ENCODE data around the gene VTI1A.

VTI1A gene

DNA sequence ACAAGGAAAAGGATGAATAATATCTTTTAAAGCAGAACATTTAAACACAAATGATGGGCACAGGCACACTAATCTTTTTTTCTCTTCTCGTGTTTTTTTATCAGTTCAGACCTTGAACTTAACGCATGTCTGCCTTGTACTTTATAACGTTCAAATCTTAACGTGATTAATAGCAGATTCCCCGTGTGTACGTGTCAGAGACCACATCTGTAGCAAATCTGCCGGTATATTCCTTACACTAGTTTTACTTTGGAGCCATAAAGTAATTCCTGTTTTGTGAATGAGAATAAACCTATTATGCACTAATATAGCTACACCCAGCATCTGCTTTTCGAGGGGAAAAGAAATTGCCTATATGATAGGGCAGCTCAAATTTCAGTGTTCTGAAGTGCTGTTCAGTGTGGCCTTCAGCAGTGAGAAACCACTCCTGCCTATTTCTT is 337.0 kb downstream of the VTI1A start:
- no peak for DNase-seq (ENCODE audit: low read depth in 3 of 3)

DNA sequence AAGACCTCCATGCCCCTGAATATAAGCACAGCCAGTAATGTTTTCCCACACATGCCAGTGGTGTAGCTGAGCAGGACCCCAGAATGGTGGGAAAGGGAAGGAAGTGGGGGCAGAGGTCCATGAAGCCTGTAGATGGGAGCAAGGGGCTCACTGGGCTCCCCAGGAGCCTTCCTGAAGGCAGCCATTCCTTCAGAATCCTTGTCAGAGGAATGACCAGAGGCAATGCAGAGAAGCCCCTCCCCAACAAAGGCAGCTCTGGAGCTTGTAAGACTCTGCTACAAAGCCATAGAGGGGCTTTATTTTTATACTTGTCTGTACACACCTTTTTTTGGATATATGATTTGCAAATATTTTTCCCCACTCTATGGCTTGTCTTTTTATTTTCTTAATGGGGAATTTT is 338.1 kb downstream of the VTI1A start:
- no peak for DNase-seq (ENCODE audit: low read depth in 3 of 3)

DNA sequence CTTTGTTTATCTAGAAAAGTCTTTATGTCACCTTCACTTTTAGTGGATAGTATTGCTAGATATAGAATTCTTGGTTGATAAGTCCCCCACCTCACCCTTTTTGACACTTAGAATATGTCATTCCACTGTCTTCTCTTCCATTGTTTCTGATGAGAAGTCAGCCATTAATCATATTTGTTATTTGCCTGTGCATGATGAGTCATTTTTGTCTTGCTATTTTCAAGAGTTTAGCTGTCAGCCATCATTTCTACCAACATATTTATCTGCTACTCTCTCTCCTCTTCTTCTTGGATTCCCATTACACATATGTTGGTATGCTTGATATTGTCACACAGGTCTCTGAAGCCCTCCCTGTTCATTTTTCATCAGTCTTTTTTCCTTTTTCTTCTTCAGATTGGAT is 342.2 kb downstream of the VTI1A start:
- DNase-seq (ENCODE audit: low read depth in 3 of 3): no peak

DNA sequence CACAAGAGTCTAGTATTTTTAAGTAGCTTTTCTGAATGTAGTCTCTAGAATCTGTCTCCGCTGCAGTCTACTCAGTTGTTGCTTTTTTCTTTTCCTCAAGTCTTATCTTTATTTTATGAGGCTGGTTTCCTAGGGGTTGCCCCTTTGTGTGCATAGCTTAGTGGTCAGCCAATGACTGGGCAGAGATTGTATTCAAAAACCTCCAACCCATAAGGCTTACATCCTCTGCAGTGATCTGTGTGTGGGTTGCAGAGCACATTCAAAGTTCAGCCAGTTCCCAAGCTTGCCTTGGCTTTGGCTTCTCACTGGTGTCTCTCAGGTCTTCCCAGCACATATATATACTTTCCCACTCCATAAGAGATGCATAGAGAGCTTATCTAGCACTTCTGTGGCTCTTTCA is 343.0 kb downstream of the VTI1A start:
- no peak for DNase-seq (ENCODE audit: low read depth in 3 of 3)

DNA sequence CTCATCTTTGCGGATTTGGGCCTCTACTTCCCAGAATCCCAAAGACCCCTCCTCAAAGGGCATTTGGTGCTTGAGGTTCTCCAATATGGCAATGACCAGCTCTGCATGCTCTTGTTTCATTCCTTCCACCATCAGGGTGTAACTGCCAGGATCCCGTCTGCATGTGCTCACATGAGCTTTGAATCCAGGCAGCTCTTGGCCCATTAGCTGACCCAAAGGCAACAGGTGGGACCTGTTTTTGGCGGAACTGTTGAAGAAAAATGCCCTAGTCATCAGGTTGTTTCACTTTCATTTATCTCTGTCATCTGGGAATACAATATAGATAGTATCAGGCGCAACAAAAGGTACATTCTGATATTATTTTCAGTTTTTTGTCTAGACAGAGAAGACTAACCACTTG is 343.9 kb downstream of the VTI1A start:
- DNase-seq (ENCODE audit: low read depth in 3 of 3): no peak

DNA sequence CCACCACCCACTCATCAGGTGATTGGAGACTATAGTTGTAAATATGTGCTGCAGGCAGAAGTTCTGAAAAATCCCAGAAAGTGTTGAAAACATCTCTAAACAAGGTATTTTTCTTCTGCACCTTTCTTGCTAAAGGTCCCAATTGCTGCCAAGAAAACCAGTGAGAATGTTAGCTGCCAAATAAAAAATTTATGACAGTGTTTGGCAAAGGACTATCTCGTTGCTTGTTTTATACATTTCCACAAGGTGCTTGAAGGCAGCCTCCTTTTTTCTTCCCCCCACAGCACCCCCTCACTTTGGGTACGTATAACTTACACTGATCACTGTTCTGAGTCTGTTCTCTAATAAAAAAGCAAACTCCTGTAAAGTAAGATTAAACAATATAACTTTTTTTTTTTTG is 344.4 kb downstream of the VTI1A start:
- DNase-seq (ENCODE audit: low read depth in 3 of 3): no peak

DNA sequence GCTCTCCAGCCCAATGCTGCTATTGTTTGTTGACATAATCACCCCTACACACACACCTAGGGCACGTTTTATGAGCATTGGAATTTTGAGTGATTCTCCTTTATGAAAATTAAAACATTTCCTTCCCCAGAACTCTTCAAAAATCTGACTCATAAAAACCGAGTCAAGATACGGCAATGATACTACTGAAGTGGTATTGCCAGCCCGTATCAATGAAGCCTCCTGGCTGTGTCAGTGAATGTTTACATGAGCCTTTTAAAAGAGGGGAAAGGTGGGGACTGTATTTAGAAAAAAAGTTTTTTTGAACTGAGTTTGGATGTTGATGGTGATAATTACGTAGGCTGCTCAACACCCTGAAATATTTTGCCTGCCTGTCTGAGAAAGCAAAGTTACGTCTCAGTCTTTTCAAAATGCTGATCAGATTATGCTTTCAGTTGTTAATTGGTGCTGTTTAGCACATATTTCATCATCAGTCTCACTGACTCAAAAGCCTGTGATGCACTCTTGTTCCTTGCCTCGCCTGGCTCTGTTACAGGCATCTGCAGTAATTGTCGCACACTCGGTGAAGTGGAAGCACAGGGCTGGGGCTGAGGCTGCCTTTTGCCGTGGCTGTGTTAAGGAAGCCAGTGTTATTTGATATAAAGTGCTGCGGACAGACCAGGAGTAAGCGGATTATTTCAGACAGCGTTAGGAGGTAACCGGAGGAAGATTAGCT is 345.6 kb downstream of the VTI1A start:
- no peak for DNase-seq (ENCODE audit: low read depth in 3 of 3)

DNA sequence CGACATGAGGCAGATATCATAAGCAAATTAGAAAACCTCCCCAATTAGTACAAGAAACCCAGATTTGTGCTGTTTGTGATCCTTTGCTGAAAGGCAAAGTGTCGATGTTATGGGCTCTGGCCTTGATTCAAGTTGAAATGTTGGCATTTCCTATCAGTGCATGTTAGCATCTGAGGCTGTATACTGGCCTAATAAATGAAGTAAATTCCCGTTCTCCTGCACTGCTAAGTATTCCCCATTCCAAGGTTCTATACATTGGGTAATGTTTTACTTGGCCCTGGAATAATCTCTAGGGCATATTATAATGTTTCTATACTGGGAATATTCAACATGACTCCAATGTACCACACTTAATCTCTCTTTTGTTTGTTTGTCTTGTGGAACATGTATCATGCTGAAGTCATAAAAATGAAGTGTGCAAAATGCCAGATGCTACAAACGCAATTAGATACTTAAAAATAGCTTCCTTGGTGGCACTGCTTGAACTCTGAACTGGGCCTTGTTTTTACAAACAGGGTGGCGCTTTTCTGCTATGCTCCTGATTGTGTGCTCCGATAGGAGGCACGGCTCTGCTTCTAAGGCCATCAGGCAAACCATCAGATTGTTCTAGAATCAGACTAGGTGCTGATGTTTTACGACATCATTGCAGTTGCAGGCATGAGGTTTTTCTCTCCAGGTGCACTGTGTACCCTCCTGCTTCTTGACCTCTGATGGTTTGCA is 346.3 kb downstream of the VTI1A start:
- DNase-seq (ENCODE audit: low read depth in 3 of 3): no peak

DNA sequence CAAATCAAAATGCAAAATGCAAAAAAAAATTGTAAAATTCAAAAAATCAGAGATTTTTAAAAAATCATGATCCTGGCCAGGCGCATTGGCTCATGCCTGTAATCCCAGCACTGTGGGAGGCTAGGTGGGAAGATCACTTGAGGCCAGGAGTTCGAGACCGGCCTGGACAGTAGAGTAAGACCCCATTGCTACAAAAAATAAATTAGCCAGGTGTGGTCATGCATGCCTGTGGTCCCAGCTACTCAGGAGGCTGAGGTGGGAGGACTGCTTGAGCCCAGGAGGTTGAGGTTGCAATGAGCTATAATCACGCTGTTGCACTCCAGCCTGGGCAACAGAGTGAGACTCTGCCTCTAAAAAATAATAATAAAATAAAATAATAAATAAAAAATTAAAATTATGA is 347.2 kb downstream of the VTI1A start:
- no peak for DNase-seq (ENCODE audit: low read depth in 3 of 3)

DNA sequence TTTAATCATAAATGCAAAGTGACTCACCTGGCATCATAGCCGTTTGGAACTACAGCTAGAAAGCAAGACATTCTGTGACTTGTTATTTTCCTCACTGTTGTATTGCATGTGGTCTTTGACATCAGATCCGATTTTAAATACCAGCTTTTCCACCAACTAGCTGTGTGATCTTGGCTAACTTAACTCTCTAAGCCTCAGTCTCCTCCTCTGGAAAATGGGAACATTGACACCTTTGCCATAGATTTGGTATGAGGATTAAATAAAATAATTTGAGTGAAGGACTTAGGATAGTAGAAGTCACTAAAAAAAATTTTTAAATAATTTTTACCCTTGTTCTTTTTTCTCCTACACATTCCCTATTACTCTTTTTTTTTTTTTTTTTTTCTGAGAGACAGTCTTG is 348.1 kb downstream of the VTI1A start:
- DNase-seq (ENCODE audit: low read depth in 3 of 3): no peak

DNA sequence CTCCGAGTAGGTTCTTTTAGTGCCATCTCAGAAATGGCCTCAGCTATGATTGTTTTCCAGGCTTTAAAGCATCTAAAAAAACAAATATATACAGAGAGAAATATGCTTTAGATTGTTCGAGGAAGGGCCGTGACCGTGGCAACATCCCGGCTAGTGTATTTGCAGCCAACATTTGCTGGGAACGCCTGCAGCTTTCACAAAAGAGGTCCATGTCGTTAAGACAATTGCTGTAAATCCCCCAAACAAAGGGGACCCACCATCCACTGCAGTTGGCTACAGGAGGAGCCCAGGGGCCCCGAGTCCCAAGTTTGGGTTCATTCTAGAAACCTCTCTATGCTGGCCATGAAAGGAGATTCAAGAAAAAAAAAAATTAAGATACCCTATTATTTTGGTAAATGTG is 350.2 kb downstream of the VTI1A start:
- no peak for DNase-seq (ENCODE audit: low read depth in 3 of 3)

DNA sequence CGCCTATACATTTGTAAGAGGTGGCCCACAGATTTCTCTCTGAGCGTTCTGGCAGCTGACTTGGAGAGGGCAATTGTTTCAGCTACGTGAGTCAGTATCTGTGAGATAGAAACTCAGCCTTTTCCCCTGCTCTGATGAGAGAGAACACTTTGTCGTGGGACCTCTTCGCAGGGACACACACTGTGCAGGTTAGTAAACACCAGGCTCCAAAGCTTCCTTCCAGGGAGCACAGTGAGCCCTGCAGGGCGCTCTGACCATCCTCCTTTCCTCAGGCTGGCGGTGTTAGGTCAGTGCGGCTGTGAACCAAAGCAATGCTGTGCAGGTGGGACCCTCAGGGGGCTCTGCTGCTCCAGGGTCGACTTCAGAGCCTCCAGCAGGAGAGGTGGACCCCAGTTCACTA is 350.8 kb downstream of the VTI1A start:
- no peak for DNase-seq (ENCODE audit: low read depth in 3 of 3)

DNA sequence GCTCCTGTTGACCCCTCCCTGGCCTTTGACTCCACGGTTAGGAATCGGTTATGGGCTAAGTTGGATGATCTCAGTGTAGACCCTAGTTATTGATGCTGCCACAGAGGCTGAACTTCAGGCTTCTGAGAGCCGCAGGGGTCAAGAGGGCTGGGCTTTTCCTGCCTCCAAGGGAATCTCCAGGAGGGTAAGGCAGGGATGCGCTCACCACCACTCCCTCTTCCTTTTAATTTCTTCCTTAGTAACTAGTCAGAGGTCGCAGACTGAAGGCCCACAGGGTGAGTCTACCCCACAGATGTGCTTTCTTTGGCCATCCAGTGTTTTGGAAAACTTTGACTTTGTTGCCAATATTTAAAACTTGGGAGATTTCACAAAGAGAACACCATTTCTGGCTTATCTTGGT is 352.0 kb downstream of the VTI1A start:
- no peak for DNase-seq (ENCODE audit: low read depth in 3 of 3)

DNA sequence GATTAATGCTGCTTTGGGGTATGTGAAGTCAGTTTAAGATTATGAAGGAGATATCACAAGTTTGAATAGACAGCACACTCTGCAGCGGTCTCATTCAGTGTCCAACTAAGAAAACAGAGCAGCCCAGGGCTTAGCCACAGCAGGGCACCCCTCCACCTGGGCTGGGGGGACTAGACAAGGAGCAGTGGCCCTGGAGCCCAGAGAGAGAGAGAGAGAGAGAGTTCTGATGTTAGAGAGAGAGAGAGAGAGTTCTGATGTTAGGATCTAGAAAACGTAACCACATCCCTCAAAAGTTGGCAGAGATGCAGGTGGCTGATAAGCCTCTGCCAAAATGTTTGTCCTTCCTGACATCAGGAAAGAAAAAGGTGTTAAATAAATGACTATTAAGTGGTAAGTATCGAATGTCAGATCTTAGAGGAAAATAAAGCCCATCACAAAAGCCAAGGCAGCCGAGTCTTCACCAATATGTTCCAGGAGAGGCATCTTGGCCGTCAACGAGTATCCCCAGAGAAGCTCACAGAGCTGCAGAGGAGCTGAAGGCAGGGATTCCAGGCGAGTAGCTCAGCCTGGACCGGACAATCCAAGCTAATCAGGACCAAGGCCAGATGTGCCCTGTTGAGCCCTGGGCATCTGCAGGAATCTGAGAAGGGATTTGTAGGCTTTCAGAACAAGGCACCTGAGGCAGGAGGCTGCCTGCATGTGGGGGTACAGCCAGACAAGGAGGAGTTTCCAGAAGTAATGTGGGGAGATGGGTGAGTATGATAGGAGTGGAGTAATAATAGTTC is 352.9 kb downstream of the VTI1A start:
- DNase-seq (ENCODE audit: low read depth in 3 of 3): no peak

DNA sequence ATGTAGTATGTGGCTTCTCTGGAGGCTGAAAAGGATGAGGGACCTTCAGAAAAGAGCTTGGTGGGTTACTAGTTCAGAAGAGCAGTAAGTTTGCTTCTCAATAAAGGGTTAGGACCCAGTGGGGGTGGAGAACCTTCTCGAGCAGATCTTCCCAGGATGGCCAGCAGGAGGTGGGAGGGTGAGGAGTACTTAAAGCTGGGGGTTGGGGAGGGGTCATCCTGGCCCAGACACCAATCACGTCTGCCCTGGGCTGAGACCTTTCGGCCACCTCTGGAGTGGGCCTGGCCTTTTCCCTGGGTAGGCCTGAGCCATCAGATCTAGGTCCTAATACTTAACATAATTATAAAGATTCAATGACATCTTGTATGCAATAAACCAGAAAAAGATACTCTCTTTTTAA is 354.0 kb downstream of the VTI1A start:
- DNase-seq (ENCODE audit: low read depth in 3 of 3): no peak

DNA sequence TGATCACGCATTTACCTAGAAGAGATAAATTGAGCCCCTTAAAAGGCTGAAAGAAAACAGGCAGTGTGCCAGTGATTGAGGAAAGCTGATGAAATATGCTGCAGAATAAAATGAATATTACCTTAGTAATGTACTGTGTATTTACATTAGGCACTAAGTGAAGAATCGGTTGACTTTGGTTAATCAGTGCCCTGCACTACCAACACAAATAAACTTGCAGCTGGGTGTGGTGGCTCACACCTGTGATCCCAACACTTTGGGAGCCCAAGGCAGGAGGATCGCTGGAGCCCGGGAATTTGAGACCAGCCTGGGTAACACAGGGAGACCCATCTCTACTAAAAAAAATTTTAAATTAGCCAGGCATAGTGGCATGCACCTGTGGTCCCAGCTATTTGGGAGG is 354.7 kb downstream of the VTI1A start:
- no peak for DNase-seq (ENCODE audit: low read depth in 3 of 3)

DNA sequence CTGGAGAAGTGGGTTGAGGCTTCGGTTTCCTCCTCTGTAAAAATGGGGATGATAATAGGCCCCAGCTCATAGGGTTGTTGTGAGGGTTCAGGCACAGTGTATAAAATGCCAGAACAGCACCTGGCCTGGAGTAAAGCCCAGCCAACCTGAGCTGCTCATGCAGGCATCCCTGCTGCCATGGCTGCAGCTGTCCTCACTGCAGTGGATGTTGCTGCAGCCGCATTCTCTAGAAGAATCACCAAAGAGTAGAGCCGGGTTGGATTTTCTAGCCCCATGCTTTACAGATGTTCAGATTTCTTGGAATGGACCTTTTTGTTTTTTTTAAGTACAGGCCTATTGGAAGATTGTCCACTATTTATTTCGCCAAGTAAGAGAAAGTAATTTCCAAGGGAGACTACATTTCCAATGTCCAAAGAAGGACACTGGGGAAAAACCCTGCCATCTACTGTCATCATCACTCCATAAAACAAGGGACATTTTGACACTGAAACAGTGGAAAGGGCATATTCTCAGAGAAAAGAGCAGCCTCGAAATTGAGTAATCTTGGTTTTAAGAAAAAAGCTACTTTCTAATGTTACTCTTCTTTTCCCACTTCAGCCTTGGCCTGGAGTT is 355.5 kb downstream of the VTI1A start:
- no peak for DNase-seq (ENCODE audit: low read depth in 3 of 3)

DNA sequence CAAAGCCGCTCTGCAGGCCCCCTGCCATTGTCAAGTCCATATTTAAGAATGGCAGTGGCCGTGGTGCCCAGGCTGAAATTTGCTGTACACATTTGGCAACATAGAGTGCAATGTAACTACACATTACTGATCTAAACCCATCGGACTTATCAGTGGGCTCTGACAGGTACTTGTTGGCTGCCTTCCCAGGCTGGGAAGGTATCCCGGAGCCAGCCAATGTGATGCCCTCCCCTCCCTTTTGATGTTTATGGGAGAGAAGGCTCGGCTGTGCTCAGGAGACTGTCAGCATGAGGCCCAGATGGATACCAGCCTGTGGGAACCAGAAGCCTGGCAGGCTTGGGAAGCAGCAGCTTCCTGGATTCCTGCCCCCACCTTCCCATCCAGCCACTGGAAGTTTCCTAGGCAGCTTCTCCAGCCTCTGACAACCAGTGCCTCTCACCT is 357.0 kb downstream of the VTI1A start:
- no peak for DNase-seq (ENCODE audit: low read depth in 3 of 3)

DNA sequence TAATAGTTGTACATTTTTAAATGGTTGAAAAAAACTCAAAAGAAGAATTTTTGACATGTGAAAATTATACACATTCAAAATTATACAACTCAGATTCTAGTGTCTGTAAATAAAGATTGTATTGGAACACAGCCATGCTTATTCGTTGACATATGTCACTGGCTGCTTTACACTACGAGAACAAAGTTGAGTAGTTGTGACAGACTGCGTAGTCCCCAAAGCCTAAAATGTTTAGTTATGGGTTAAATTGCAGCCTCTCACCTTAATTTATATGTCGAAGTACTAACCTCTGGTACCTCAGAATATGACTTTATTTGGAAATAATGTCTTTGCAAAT is 358.2 kb downstream of the VTI1A start:
- DNase-seq (ENCODE audit: low read depth in 3 of 3): no peak

DNA sequence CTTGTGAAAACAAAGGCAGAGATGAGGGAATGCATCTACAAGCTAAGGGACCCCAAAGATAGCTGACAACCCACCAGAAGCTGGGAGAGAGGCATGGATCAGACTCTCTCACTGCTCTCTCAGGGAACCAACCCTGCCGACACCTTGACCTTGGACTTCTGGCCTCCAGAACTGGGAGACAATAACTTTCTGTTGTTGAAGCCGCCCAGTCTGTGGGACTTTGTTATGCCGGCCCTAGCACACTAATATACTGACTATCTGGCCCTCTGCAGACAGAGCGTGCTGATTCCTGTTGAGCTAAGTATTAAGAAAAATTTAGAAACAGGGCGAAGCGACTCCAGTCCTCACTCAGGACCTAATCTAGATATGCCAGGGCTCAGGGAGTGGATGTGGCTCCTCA is 358.7 kb downstream of the VTI1A start:
- DNase-seq (ENCODE audit: low read depth in 3 of 3): no peak

DNA sequence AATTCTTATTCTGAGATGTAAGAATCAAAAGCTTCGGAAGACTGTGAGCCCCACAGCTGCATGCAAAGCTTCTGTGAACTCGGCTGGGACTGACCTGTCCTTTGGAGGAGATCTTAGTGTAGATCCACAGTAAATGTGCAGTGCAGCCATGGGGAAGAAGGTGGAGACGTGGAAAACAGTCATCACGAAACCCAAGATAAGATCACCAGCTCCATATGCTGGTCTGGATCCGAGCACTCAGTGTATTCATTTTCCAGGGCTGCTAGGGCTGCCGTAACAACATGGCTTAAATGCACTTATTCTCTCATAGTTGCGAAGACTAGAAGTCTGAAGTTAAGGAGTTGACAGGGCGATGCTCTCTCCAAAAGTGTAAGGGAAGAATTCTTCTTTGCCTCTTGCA is 360.0 kb downstream of the VTI1A start:
- no peak for DNase-seq (ENCODE audit: low read depth in 3 of 3)

DNA sequence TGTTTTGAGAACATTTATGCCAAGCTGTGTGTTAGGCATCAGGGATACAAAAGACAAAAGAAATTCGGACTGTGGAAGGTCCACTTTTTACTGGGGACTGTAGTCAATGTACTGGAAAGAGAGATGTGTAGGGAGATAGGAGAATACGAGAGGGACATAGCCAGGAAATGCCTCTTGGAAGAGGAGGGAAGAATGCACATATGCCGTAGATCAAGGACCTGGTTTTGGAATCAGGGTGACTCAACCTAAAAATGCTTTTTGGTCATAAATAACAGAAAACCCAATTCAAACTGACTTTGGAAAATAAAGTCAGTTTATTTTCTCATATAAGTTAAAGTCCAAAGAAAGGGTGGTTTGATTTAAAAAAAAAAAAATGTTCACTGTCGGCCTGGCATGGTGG is 362.7 kb downstream of the VTI1A start:
- no peak for DNase-seq (ENCODE audit: low read depth in 3 of 3)
